T-helper 2 cell treated with Interferon-gamma antibody and Interleukin-4, amounts not matched to agents 100 ng/mL and 5 ng/mL, for 36 hours (primary cell): Measurements from ENCODE around the gene IGSF21. TPM values are rescaled to one million over a fixed set of nuclear protein-coding genes. Genes with fewer than 3 reads are reported as not detected.

Experiments used
- intact Hi-C: fragments of 100-400 bp; cut with micrococcal nuclease; formaldehyde crosslinking; loops from one replicate; pipeline ENCODE4 v1.15.1; 2023
- total RNA-seq: library from RNA; stranded (reverse); gene quantifications from 2 replicates; pipeline ENCODE4 v1.2.3, GENCODE V29; 2022

IGSF21 gene
- total RNA-seq, 1 donor from 2014 or later = not detected

DNA sequence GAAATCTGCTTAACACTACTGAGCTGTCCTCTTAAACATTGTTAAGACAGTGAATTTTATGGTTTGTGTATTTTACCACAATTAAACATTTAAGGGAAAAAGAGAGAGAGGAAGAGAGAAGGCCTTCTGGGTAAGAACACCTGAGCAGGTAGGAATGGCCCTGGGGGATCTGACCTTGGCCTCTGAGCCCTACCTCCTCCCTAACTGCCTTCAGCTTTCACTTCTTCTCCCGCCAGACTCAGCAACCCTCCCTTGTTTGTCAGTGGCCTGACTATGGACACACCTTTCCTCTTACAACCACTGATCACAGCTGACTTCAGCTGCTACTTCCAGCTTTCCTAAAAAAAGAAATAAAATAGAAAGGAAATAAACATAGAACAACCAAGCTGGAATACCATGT lies 13.5 kb upstream of the IGSF21 start:
- intact Hi-C loops = no loop called here

DNA sequence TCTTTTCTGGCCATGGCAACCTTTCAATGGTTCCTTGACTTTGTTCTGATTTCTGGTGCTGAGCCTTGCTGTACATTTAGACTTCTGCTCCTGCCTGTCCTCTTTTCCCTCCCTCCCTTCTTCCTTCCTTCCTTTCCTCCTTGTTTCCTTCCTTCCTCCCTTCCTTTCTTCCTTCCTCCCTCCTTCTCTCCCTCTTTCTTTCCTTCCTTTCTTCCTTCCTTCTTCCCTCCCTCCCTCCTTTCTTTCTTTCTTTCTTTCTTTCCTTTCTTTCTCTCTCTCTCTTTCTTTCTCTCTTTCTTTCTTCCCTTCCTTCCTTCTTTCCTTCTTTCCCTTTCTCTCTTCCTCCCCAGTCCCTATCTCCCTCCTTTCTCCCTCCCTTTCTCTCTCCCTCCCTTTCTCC lies 10.4 kb upstream of the IGSF21 start:
- intact Hi-C loops = no loop called here

DNA sequence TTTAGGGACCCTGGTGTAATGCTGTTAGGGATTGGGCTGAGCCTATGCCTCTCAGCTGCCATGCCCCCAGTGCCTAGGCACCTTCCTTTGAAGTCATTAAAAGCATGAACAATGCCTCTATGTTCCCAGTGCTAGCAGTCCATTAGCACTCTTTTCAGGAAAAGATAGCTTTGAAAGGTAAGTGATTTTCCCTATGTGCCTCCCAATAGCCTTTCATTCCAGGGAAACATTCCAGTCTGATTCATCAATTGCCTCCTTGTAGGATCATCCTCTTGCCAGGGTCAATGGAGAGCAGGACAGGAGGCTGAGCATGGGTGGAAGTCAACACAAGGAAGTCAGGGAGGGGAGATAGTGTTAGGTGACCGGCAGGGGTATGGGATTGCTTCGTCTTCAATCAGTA lies 8.6 kb upstream of the IGSF21 start:
- intact Hi-C loops = no loop called here

DNA sequence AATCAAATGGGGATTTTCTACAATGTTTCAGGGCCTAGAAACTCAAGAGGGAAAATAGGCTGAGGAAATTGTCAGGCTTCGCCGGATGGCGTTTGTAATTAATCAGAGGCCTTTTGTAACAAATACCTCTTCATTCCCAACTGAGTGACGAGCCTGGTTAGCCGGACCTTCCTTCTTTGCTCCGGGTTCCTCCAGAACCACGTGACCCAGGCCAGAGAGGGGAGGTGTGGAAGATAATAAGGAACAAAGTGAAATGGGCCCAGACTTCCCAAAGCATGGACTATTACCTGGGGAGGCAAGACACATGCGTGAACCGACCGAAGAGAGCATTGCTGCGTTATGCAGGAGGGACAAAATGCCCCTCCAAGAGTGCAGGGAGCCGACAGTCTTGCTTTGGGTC lies 7.5 kb upstream of the IGSF21 start:
- intact Hi-C loops = loop anchor here (5.0 kb wide), 1 partner anchor 438 kb away; no protein-coding TSS in a partner anchor

DNA sequence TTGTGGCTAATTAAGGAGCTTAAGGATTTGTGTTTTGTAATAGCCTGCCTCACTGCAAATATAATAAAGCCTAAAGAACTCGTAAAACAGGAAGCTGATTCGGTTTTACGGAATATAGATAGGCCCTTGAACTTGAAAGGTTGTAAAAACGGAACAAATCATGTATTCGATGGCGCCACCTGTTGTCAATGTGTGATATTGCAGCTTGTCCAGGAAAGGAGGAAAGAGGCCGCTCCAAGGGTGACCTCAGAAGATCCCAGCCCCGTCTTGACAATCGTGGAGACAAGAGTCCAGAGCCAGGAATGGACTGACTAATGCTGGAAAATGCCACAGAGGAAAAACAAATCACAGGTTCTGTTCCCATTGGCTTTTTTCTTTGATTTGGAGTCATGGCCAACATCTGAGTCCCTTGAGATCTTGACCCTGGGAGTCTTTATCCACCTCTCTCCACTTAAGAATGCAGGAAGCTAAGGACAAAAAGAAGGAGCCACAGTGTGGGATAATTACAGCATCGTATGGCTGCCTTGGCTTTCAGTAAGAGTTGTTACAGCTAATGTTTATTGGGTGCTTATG lies 7.0 kb upstream of the IGSF21 start:
- intact Hi-C loops = loop anchor here (5.0 kb wide), 1 partner anchor 438 kb away; no protein-coding TSS in a partner anchor

DNA sequence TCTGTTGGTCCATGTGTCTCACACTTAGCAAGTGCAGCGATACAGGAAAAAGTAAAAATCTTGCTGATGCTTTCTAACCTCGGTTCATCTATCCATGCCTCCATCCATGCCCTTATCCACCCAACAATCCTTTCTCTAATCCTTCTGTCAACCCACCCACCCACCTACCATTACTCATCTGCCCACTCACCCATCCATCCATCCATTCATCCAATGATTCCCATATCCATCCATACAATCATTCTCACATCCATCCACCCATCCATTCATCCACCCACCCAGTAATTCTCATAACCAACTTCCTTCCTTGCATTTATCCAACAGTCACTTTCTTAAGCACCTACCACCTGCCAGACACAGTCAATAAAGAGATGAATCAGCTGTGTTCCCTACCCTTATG lies 6.1 kb upstream of the IGSF21 start:
- intact Hi-C loops = loop anchor here (5.0 kb wide), 1 partner anchor 439 kb away; no protein-coding TSS in a partner anchor

DNA sequence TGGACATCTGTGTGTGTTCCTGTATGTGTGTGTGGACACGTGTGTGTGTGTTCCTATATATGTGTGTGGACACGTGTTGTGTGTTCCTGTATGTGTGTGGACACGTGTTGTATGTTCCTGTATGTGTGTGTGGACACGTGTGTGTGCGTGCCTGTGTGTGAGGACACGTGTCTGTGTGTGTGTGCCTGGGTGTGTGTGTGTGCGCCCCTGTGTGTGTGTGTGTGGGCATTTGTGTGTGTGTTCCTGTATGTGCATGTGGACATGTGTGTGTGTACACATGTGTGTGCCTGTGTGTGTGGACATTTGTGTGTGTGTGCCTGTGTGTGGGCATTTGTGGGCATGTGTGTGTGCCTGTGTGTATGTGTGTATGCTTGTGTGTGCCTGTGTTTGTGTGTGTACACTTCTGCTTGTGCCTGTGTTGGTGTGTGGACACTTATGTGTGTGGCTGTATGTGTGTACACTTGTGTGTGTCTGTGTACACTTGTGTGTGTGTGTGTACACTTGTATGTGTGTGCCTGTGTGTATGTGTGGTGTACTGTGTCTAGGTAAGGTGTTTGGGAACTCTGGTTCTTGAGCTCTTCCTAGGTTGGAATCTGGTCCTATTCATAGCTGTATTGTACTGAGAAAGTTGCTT lies 3.7 kb upstream of the IGSF21 start:
- intact Hi-C loops = loop anchor here (5.0 kb wide), 1 partner anchor 442 kb away; no protein-coding TSS in a partner anchor

DNA sequence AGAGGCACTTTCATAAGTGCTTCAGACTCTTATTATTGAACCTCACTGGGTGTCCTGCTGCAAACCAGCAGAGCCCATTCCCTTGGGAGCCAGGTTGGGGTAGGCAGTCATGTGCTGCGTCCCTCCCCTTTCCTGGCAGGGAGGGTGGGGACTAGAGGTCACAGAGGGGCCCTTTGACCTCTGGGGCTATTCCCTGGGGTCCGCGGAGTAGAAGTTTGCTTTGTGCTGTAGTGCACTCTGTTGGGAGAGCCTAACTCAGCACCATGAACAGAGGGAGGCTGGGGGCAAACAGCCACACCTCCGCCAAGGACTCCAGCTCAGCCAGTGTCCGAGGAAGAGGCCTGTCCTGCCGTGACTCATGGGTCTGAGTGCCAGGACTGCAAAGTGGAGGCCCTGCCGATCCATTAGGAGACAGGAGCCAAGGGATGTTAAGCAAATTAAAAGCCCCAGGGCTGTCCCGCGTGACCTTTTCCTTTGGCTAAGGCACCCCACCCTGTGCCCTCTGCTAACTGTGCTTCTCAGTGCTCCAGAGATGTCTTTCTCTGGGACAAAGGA lies 3.0 kb upstream of the IGSF21 start:
- intact Hi-C loops = loop anchor here (5.0 kb wide), 1 partner anchor 442 kb away; no protein-coding TSS in a partner anchor

DNA sequence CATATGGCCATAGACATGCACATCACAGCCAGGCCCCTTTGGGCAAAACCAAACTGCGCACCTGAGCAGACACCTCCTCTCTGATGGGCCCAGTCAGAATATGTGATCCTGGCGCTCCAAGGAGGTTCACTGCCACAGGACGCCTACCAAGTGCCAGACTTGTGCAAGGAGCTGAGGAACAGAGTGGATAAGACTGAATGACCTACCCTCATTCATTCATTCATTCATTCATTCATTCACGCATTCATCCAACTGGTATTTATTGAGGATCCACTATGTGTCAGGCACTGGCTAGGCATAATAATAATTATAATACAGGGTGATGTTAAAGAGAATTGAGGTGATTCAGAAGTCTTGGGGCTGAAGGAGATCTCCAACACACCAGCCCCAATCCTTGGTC lies 2.4 kb upstream of the IGSF21 start:
- intact Hi-C loops = no loop called here

DNA sequence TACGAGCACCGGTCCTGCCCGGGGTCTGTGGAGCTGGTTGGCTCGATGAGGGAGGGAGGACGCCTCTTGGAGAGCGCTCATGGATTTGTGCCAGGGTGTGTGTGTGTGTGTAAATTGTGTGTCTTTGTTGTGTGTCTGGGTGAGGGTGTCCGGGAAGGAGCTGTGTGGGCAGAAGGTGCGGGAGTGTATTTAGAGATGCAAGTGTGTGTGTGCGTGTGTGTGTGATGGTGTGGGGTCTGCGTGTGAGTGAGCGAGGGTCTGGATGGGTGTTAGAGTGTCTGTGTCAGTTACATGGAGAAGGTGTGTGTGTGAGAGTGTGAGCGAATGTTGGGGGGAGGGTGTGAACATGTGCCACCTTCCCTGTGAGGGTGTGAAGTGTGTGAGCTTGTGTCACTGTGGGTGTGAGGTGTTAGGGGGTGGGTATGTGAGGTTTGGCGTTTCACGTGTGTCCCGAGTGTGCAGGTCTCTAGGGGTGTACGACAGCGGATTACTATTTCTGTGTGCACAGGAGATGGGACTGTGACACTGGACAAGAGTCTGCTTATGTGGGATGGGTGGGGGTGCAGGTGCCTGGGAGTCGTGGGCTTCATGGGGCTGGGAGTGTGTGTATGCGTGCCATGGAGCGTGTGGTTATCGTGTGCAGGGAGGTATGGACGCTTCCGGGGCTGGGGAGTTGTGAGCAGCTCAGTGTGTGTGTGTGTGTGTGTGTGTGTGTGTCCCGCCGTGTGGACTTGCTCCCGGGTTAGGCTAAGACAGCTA lies 880 bp downstream of the IGSF21 start:
- intact Hi-C loops = no loop called here

DNA sequence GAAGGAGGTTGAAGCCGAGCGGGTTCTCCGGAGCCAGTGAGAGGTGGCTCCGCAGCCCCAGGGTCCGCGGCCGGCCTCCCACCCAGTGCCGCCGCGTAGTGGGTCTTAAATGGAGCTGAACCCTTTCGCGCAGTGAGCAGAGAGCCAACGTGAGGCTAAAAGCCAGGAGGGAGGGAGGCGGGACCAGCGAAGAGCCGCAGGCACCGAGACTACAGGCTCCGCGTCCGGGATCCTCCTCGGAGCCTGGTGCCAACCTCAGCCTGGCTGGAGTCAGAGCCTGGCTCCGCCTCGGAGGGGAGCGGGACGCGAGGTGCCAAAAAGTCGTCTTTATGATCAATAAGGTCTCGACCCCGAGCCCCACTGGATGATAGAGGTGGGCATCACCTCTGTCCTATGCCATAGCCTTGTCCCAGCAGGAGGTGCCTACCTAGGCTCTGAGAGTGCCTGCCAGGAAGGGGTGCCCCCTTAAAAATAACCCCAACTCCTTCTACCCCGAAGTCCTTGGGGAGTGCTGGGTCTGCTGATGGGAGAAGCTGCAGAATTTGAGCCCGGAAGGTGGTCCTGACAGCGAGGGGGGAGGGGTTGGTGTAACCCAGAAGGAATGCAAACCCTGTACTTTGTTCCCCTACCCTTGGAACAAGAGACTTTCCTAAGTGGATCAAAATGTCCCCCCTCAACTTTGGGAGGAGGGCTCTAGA lies 1.6 kb downstream of the IGSF21 start:
- intact Hi-C loops = no loop called here

DNA sequence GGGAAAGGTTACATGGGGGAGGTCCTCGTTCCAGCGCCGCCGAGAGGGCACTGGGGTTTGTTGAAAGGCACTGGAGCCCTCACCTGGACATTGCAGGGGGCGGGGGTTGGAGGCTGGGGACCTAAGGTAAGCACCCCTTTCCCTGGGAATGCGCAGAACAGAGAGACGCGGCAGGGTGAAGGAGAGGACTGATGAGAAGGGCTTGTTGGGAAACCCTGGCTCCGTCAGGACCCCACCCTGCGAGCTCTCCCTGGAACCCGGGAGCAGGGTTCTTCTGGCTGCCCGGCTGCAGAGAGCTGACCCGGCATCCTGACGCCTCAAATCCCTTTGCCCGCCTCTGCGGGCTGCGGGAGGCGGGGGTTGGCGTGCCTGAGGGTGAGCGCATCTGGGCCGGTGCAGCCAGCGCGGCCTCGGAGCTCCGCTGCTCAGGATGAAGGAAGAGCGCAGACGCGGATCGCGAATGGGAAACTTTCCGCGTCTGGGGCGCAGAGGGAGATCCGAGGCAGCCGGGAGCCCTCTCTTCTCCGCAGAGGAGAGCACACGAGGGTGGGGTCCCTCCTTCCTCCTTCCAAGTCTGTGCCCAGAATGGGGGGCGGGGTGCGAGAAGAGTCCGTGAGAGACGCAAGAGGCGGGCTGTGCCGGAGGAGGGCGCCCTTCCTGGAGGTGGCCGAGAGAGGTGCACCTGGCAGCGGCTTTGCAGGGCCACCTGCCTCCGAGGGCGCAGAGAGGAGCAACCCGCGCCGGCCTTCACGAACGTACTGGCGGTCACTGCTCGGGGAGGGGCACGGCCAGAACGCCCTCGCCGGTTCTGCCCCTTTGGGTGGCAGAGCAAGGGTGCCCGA lies 2.4 kb downstream of the IGSF21 start:
- intact Hi-C loops = no loop called here

DNA sequence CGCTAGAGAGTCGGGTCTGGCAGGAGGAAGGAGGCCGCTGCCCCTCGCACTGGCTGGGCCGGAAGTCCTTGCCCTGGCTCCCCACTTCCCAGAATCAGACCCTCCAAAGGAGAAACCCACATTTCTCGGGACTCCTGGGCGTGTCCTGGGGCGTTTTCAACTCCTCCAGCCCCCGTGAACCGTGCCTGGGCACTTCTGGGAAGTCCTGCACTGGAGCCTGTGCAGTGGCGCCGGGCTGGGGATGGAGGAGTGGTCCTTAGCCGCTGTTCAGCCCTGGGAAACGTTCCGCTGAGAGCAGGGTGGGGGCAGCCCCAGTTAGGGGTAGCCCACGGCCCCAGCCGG lies 3.0 kb downstream of the IGSF21 start:
- intact Hi-C loops = no loop called here

DNA sequence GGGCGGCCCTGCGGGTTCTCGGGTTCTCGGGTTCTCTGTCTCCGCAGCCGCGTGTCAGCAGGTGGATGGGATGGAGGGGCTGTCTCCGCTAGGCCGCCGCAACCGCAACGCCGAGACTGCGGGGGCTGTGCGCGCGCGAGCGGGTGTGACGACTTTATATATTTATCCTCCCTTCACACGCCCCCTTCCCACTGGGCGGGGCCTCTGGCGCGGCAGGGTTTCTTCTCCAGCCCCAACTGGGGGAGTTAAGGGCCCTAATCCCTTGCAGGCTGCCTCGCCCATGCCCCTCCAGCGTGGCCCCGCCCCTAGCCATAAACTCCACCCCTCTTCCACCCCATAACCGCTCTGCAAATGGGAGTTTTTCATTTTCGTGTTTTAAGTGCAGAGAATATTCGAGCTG lies 3.4 kb downstream of the IGSF21 start:
- intact Hi-C loops = no loop called here

DNA sequence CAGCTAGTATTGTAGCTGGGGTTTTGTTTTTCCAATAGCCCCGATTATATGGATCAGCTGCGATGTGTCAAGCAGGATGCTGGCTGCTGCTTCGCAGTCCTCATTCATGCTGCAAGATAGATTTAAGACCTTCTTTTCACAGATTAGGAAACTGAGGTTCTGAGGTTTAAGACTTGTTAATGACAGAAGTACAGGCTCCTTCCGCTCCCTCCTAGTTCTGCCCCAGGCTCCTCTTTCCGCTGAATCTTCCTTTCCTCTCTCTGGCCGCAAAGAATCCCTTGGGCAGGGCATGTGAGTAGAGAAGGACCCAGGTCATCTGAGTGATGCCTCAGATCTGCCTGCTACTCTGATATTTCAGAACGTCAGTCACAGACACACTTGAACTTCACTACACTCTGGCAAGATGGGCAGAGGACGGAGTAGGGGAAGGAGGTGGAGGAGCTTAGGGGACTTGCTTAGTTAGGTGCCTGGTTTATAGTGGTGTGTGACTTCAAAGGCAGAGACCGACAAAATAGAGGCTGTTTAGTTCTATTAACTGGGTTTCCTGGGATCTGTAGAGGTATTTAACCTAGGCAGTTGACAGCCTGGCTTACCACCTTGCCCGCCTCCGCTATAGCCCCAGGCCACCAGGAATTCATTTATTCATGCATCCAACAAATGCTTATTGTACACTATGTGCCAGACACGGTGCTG lies 4.2 kb downstream of the IGSF21 start:
- intact Hi-C loops = no loop called here

DNA sequence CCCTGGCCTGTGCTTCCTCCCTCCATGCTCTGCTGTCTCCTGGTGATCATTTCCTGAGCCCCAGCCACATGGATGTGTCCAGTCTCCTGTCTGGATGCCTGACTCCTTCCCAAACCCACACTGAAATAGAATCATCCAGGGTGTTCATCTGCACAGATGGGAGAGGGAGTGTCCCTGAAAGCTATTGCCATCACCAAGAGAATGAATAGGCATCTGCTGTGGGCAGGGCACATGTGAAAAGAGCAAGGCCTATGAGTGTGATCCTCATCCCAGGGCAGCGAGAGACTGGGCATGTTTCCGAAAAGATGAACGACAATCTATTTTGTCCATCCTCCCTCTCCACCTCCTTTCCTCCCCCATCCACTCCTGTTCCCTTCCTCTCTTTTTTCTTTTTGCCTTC lies 5.0 kb downstream of the IGSF21 start:
- intact Hi-C loops = no loop called here

DNA sequence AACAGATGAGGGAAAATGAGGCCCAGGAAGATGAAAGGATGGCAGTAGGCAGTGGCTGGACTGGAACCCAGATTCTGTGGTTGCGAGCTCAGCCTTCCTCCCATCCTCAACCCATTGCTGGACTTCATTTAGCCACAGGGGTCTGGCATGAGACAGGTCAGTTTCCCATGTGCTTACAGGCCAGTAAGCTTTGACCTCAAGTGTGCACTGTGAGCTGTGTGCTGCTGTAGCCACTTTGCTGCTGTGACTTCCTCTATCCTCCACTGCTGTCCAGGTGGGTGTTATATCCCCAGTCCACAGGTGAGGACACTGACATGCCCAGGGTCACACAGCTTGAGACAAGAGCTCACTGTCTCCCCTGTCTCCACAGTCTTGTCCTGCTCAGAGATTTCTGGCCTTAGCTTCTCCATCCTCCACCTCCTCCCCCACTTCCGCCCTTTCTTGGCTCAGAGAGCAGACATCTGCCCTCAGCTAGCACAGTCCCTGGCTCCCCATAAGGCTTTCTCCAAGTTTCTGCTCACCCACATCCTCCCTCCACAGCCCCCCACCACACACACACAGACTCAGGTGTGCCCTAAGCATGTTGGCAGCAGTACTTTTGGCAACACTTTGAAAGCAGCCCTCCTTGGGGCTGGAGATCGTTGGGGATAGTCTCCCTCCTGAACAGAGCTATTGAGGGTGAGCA lies 7.3 kb downstream of the IGSF21 start:
- intact Hi-C loops = no loop called here

DNA sequence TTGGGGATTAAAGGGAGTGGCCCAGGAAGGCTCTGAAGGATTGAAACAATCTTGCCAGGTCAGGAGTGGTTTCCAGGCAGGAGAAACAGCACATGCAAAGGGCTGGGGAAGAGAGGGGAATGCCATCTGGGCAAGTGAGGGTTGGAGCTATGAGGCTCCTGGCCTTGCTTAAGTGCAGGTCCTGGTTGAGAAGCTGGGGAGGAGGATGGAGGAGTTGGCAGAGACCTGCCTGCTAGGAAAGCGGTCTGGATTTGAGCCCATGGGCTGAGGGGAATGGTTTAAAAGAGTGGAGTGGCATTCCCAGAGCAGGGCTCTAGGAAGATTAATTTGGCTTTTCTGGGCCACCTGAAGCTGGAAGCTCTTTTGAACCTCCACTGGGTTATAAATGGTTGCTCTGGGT lies 9.2 kb downstream of the IGSF21 start:
- intact Hi-C loops = no loop called here

DNA sequence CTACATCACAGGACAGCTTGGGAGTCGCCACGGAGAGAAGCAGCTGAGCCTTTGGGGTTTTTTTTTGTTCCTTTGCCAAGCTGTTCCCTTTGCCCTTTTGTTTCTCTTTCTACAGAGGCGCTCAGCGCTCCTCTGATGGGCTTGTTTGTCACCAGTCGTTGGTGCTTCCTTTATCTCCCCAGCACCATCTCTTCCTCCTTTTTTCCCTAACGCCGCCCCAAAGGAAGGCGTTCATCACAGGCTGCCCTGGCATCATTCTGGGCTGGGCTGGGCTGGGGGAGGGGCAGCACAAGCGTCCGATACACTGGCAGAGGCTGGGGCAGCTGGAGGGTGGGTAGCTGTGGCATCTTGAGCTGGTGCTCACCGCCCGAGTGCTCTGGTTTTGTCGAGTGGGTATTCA lies 10.5 kb downstream of the IGSF21 start:
- intact Hi-C loops = no loop called here

DNA sequence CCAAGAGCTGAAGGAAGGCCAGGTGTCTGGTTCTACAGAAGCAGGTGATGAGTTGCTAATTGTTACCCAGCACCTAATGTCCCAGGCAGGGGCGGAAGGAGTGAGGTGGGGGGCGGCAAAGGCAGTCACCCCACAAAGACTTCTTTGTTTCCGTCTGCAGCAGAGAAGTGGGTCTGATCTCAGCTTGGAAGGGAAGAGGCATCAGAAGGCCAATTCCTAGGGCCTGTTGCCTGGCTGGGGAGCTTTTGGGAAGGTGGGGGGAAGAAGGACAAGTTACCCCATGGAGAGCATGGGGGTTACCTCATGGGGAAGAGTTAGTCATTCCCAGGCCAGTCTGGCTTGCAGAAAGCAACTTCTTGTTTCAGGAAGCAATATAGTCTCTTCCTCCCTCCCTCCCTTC lies 10.9 kb downstream of the IGSF21 start:
- intact Hi-C loops = no loop called here
